Ishikawa (cell line): Measurements from ENCODE around the gene AVP.

Experiments used
- CEBPB ChIP-seq: IDR thresholded peaks from 2 replicates; pipeline ENCODE4 v1.6.1; 2012
- CREB1 ChIP-seq: IDR thresholded peaks from 2 replicates; pipeline ENCODE4 v1.6.1; 2012; ENCODE audit warnings: low read depth
- EP300 ChIP-seq: IDR thresholded peaks from 2 replicates; pipeline ENCODE4 v1.6.1; 2012; ENCODE audit warnings: borderline replicate concordance
- FOXM1 ChIP-seq: IDR thresholded peaks from 2 replicates; pipeline ENCODE4 v1.6.1; 2012; ENCODE audit warnings: low read depth, borderline replicate concordance
- NFIC ChIP-seq: IDR thresholded peaks from 2 replicates; pipeline ENCODE4 v1.6.1; 2012
- RAD21 ChIP-seq: IDR thresholded peaks from 2 replicates; pipeline ENCODE4 v1.6.1; 2012; ENCODE audit warnings: low read depth
- TAF1 ChIP-seq: IDR thresholded peaks from 2 replicates; pipeline ENCODE4 v1.6.1; 2012; ENCODE audit warnings: low read depth, mild to moderate bottlenecking
- TEAD4 ChIP-seq: IDR thresholded peaks from 2 replicates; pipeline ENCODE4 v1.6.1; 2012
- TF ChIP-seq, protein P1 (sequence below): IDR thresholded peaks from 2 replicates; pipeline ENCODE4 v1.6.1; 2012; ENCODE audit warnings: low read depth, mild to moderate bottlenecking
- TF ChIP-seq, protein P2 (sequence below): IDR thresholded peaks from 2 replicates; pipeline ENCODE4 v1.6.1; 2012

DNA sequence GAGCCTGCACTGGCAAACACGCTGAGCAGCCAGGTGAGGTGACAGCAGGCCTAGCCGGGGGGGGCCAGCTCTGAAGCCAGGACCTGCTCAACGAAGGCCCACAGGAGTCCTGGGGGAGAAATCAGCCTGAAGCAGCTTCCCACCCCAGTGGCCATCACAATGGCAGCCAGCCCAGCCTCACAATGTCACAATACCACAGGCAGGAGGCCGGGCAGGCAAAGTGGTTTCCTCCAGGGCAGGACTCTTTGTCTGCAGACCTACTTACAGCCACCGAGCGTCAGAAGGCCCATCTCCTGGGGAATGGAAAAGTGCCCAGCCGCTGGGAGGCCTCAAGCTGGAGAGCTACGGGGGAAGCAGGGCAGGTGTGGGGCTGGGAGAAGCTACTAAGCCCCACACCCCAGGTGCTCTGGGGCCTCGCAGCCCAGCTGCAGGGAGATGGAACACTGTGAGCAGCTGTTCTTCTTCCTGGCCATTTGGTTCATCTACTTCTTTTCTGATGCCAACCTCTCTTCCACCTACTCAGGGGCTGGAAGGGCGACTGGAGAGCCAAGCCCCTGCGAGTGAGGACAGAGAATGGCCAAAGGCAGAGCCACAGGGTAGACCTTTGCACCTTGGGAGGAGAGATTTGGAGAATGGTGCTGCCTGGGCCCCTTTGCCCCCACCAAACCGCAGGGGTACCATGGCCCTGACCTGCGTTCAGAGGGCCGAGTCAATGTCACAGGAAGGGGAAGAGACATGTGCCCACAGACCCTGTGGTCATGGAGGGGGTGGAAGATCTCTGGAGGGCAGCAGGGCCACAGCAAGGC is 22.3 kb upstream of the AVP start:
- TF ChIP-seq NFIC (no peak), FOXM1 (no peak), EP300 (no peak), CREB1 (no peak), TAF1 (no peak), RAD21 (no peak), CEBPB (no peak), TEAD4 (no peak)
- TF ChIP-seq, protein P1, sequence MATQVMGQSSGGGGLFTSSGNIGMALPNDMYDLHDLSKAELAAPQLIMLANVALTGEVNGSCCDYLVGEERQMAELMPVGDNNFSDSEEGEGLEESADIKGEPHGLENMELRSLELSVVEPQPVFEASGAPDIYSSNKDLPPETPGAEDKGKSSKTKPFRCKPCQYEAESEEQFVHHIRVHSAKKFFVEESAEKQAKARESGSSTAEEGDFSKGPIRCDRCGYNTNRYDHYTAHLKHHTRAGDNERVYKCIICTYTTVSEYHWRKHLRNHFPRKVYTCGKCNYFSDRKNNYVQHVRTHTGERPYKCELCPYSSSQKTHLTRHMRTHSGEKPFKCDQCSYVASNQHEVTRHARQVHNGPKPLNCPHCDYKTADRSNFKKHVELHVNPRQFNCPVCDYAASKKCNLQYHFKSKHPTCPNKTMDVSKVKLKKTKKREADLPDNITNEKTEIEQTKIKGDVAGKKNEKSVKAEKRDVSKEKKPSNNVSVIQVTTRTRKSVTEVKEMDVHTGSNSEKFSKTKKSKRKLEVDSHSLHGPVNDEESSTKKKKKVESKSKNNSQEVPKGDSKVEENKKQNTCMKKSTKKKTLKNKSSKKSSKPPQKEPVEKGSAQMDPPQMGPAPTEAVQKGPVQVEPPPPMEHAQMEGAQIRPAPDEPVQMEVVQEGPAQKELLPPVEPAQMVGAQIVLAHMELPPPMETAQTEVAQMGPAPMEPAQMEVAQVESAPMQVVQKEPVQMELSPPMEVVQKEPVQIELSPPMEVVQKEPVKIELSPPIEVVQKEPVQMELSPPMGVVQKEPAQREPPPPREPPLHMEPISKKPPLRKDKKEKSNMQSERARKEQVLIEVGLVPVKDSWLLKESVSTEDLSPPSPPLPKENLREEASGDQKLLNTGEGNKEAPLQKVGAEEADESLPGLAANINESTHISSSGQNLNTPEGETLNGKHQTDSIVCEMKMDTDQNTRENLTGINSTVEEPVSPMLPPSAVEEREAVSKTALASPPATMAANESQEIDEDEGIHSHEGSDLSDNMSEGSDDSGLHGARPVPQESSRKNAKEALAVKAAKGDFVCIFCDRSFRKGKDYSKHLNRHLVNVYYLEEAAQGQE = no peak
- TF ChIP-seq, protein P2, sequence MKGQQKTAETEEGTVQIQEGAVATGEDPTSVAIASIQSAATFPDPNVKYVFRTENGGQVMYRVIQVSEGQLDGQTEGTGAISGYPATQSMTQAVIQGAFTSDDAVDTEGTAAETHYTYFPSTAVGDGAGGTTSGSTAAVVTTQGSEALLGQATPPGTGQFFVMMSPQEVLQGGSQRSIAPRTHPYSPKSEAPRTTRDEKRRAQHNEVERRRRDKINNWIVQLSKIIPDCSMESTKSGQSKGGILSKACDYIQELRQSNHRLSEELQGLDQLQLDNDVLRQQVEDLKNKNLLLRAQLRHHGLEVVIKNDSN = no peak
